Peyer's patch (tissue), 4 donors: ENCODE measurements around the gene KASH5. TPM values are rescaled to one million over a fixed set of nuclear protein-coding genes. Genes with fewer than 3 reads are reported as not detected.
"Not testable (repeated sequence)": the region's sequence is repeated elsewhere in the genome, so short reads cannot be mapped to it uniquely, and the experiment has no call there.

Source experiments
- DNase-seq, 3 donors: peaks; one replicate each; pipeline ENCODE4 v3.0.0-alpha.2; 2017 to 2019
- H3K27ac ChIP-seq, 4 donors: fragments of 200-600 bp; sonication (generic); one replicate each; pipeline ENCODE4 v1.5.1; 2016 to 2019
- H3K27me3 ChIP-seq, 2 donors: fragments of 200-600 bp; sonication (generic); one replicate each; pipeline ENCODE4 v1.5.1; 2019
- H3K36me3 ChIP-seq, 3 donors: fragments of 200-600 bp; sonication (generic); one replicate each; pipeline ENCODE4 v1.5.1; 2016 to 2019
- H3K4me1 ChIP-seq, 4 donors: fragments of 200-600 bp; sonication (generic); one replicate each; pipeline ENCODE4 v1.5.1; 2016 to 2019
- H3K4me3 ChIP-seq, 4 donors: fragments of 200-600 bp; sonication (generic); 1 replicate in 3 of 4; 2 replicates in 1 of 4; pipeline ENCODE4 v1.5.1; 2016 to 2019; ENCODE audit warnings: mild to moderate bottlenecking in 1 of 4
- H3K9me3 ChIP-seq, 4 donors: fragments of 200-600 bp; sonication (generic); one replicate each; pipeline ENCODE4 v1.5.1; 2016 to 2019; ENCODE audit warnings: mild to moderate bottlenecking in 1 of 4
- POLR2A ChIP-seq, 2 donors: fragments of 450-650 bp; IDR thresholded peaks; one replicate each; pipeline ENCODE4 v1.5.1; 2017; ENCODE audit warnings: antibody characterized with exemption in 2 of 2, mild to moderate bottlenecking in 2 of 2, moderate library complexity in 2 of 2
- total RNA-seq, 4 donors: library from RNA; depleted of rRNA; stranded (reverse); fragments of >200 nt; gene quantifications; one replicate each; pipeline ENCODE4 v1.1.0, GENCODE V29; 2016
- TF ChIP-seq, protein P1 (sequence below), 6 experiments: fragments of 450-650 bp in 4 of 6; fragments of 200-600 bp in 2 of 6; sonication (generic) in 1 of 6; IDR thresholded peaks; one replicate each; pipeline ENCODE4 v1.5.1; 2017 to 2019; ENCODE audit warnings: antibody characterized with exemption in 6 of 6, mild to moderate bottlenecking in 3 of 6, moderate library complexity in 1 of 6

The KASH5 gene
- total RNA-seq, 4 donors from 2014 or later: not detected

DNA sequence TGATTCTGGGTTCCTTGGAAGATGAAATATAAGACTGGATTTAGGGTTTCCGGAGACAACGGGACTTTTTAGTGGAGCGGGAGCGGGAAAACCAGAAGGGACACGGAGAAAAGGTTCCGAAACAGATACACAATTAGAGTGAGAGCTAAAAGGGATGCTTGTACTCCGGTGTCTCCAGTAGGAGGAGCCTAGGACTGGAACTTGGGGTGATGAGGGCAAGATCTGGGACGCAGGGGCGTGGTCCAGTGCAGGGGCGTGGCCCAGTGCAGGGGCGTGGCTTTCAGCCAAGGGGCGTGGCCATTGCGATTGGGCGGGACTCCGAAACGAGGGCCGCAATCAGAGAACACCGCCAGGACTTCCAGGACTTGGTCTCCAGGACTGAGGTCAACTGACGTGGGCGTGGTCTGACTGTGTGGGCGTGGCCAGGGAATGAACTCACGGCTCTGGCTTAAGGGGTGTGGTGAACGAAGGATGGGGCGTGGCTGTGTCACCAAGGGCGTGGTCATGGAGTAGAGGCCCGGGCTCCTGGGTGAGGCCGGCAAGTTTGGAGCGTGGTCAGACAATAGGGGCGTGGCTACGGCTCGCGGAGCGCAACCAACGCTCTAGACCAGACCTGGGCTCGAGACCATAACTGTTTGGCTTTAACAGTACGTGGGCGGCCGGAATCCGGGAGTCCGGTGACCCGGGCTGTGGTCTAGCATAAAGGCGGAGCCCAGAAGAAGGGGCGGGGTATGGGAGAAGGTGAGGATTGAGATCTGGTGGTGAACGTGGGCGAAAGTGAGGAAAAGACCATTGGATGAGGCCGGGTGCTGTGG lies 24.6 kb upstream of the KASH5 start, which contains the start of gene DKKL1:
Gene DKKL1 (plus strand): TSS at position 610 of the 815 bp plus-strand sequence. CDS start 122 bp downstream, at position 732.
- H3K4me1 ChIP-seq: peaks cover 0 to 15% (median 6%) of the 10 kb centered on the region in 4 donors
- no peaks in the 10 kb centered on the region for H3K36me3 ChIP-seq
- H3K27ac ChIP-seq: peak within 1 kb of the TSS; percentile 22 to 88 (median 79)
- peak; percentile 96 to 97 (median 96) for DNase-seq
- TF ChIP-seq, protein P1, sequence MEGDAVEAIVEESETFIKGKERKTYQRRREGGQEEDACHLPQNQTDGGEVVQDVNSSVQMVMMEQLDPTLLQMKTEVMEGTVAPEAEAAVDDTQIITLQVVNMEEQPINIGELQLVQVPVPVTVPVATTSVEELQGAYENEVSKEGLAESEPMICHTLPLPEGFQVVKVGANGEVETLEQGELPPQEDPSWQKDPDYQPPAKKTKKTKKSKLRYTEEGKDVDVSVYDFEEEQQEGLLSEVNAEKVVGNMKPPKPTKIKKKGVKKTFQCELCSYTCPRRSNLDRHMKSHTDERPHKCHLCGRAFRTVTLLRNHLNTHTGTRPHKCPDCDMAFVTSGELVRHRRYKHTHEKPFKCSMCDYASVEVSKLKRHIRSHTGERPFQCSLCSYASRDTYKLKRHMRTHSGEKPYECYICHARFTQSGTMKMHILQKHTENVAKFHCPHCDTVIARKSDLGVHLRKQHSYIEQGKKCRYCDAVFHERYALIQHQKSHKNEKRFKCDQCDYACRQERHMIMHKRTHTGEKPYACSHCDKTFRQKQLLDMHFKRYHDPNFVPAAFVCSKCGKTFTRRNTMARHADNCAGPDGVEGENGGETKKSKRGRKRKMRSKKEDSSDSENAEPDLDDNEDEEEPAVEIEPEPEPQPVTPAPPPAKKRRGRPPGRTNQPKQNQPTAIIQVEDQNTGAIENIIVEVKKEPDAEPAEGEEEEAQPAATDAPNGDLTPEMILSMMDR (IDR thresholded peaks at IDR 0.05): peak in 3 of 6 experiments; percentile 7 to 14 (median 14)
- no peak for TF ChIP-seq POLR2A (IDR thresholded peaks at IDR 0.05)
- H3K27me3 ChIP-seq: no peaks in the 10 kb centered on the region
- peak within 1 kb of the TSS; percentile 17 to 61 (median 40) for H3K4me3 ChIP-seq
- H3K9me3 ChIP-seq: no peaks in the 10 kb centered on the region

DNA sequence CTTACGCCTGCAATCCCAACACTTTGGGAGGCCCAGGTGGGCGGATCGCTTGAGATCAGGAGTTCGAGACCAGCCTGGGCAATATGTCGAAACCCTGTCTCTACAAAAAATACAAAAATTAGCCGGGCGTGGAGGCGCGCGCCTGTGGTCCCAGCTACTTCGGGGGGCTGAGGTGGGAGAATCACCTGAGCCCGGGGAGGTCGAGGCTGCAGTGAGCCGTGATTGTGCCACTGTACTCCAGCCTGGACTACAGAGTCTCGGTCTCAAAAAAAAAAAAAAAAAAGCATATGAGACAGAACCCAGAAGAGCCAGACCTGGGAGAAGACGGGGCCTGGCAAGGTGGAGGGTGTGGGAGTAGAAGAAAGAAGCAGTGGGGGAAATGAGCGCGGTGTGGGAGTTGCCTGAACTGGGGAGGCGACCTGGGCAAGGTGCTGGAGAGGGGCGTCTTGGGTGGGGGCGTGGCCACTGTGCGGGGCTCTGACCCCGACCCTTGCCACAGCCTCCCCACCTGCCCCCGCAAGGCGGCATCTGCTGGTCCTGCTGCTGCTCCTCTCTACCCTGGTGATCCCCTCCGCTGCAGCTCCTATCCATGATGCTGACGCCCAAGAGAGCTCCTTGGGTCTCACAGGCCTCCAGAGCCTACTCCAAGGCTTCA lies 23.8 kb upstream of the KASH5 start:
- no peak for TF ChIP-seq POLR2A (IDR thresholded peaks at IDR 0.05)
- TF ChIP-seq, protein P1 (IDR thresholded peaks at IDR 0.05): no peak
- no peaks in the 10 kb centered on the region for H3K27me3 ChIP-seq
- peak overlapping the region; percentile 20 to 84 (median 34) for H3K27ac ChIP-seq
- H3K4me1 ChIP-seq: peaks cover 0 to 15% (median 6%) of the 10 kb centered on the region in 4 donors
- H3K4me3 ChIP-seq: peak overlapping the region; percentile 17 to 51 (median 28)
- H3K36me3 ChIP-seq: no peaks in the 10 kb centered on the region
- peaks cover 0 to 4% (median 0%) of the 10 kb centered on the region in 4 donors for H3K9me3 ChIP-seq
- DNase-seq: no peak

GRCh38 chr19:49366110-49366509 lies 21.9 kb upstream of the KASH5 start:
- Histone ChIP-seq H3K4me3 (no peak overlapping the region), H3K27me3 (no peaks in the 10 kb centered on the region), H3K36me3 (no peaks in the 10 kb centered on the region), H3K27ac (no peak overlapping the region), H3K9me3 (peaks cover 0 to 4% (median 2%) of the 10 kb centered on the region in 4 donors), H3K4me1 (peaks cover 0 to 14% (median 6%) of the 10 kb centered on the region in 4 donors)
- DNase-seq: no peak
- TF ChIP-seq POLR2A (IDR thresholded peaks at IDR 0.05): no peak
- TF ChIP-seq, protein P1 (IDR thresholded peaks at IDR 0.05): no peak

DNA sequence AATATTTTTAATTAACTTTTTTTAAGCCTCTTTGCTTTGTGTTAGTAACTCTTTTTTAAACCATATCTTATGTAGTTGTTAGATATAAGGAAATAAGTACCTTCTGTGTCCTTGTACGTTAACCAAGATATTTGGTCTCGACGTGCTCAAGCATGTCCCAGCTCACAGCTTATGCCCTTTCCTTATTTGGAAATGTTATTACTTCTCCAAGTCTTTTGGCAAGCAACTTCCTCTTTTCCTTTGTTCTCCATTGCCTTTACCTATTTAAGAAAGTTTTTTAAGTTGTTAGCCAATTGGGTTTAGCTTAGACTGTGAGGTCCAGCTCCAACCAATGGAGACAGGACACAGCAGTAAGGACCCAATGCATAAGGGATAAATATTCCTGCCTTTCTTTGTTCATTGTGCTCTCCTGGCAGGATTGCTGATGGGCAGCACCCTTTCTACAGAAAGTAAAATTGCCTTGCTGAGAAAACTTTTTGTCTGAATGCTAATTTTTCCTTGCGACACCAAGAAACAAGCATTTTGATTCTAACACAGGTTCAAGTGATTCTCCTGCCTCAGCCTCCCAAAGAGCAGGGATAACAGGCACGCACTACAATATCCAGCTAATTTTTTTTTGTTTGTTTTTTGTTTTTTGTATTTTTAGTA lies 19.2 kb upstream of the KASH5 start:
- Histone ChIP-seq H3K9me3 (peaks cover 0 to 4% (median 2%) of the 10 kb centered on the region in 4 donors), H3K36me3 (no peaks in the 10 kb centered on the region), H3K27me3 (no peaks in the 10 kb centered on the region), H3K4me3 (no peak overlapping the region), H3K27ac (no peak overlapping the region), H3K4me1 (peaks cover 0 to 3% (median under 1%) of the 10 kb centered on the region in 4 donors)
- TF ChIP-seq POLR2A (IDR thresholded peaks at IDR 0.05): no peak
- TF ChIP-seq, protein P1 (IDR thresholded peaks at IDR 0.05): no peak
- DNase-seq: no peak

DNA sequence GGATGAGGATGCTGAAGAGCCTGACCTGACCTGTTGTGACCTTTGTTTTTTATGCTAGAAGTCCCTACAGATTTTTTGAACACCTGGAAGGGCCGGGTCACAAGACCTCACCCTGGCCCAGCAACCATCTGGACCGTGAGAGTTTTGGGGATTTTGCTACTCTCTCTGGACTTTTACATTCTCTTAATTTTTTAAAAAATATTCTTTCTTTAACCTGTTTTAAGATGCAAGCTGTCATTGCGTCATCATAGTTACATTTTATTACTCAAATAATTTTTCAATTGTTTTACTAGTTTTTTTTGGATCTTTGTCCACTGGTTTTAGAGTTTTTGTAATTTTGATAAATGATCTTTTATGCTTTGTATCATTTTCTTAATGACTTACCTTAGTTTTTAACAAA lies 16.9 kb upstream of the KASH5 start:
- Histone ChIP-seq H3K4me3 (no peak overlapping the region), H3K9me3 (peaks cover 0 to 4% (median 2%) of the 10 kb centered on the region in 4 donors), H3K4me1 (no peaks in the 10 kb centered on the region), H3K27me3 (no peaks in the 10 kb centered on the region), H3K27ac (no peak overlapping the region), H3K36me3 (no peaks in the 10 kb centered on the region)
- no peak for DNase-seq
- no peak for TF ChIP-seq POLR2A (IDR thresholded peaks at IDR 0.05)
- TF ChIP-seq, protein P1 (IDR thresholded peaks at IDR 0.05): no peak

DNA sequence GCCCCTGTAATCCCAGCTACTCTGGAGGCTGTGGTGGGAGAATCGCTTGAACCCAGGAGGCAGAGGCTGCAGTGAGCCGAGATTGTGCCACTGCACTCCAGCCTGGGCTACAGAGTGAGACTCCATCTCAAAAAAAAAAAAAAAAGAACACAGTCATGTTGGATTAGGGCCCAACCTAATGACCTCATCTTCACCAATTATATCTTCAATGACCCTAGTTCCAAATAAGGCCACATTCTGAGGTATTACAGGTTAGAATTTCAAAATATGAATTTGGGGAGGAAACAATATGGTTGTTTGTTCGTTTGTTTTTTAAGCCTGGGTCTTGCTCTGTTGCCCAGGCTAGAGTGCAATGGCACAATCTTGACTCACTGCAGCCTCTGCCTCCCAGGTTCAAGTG lies 14.9 kb upstream of the KASH5 start:
- not testable (repeated sequence) for DNase-seq, H3K27ac ChIP-seq, H3K4me1 ChIP-seq, H3K9me3 ChIP-seq, H3K4me3 ChIP-seq, H3K27me3 ChIP-seq, H3K36me3 ChIP-seq
